Uterus (tissue), 2 donors: ENCODE measurements around the gene ASB17.

Experiments
- POLR2A ChIP-seq, 2 donors: fragments of 450-650 bp; IDR thresholded peaks; one replicate each; pipeline ENCODE4 v1.6.1; 2016; ENCODE audit warnings: antibody characterized with exemption in 2 of 2, mild to moderate bottlenecking in 1 of 2, moderate library complexity in 1 of 2
- TF ChIP-seq, protein P1 (sequence below), 4 experiments: fragments of 200-600 bp in 2 of 4; fragments of 450-650 bp in 2 of 4; sonication (generic) in 2 of 4; IDR thresholded peaks; one replicate each; pipeline ENCODE4 v1.5.1; 2016 to 2019; ENCODE audit warnings: antibody characterized with exemption in 4 of 4, mild to moderate bottlenecking in 2 of 4, moderate library complexity in 1 of 4

DNA sequence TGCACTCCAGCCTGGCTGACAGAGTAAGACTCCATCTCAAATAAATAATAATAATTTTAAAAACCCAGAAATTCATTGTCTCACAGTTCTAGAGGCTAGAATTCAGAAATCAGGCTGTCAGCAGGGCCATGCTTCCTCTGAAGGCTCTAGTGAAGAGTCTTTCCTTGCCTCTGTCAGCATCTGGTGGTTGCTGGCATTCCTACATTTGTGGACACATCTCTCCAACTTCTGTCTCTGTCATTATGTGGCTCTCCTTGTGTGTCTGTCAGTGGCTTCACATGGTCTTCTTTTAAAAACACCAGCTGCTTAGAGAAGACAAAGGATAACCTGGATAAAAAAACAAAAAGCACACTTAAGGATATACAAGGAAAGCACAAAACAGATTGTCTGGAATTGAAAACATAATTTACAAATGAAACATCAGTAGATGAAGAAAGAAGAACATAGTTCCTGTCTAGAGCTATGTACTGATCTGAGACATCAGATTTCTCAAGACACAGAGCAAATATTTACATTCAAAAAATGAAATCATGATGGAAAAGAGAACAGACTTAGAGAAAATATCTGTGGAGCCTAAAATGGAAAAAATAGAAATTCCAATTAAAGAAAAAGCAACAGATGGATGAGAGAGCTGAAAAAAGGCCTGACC, 32.7 kb upstream of the ASB17 start:
- no peak for TF ChIP-seq POLR2A (IDR thresholded peaks at IDR 0.05)
- TF ChIP-seq, protein P1, sequence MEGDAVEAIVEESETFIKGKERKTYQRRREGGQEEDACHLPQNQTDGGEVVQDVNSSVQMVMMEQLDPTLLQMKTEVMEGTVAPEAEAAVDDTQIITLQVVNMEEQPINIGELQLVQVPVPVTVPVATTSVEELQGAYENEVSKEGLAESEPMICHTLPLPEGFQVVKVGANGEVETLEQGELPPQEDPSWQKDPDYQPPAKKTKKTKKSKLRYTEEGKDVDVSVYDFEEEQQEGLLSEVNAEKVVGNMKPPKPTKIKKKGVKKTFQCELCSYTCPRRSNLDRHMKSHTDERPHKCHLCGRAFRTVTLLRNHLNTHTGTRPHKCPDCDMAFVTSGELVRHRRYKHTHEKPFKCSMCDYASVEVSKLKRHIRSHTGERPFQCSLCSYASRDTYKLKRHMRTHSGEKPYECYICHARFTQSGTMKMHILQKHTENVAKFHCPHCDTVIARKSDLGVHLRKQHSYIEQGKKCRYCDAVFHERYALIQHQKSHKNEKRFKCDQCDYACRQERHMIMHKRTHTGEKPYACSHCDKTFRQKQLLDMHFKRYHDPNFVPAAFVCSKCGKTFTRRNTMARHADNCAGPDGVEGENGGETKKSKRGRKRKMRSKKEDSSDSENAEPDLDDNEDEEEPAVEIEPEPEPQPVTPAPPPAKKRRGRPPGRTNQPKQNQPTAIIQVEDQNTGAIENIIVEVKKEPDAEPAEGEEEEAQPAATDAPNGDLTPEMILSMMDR (IDR thresholded peaks at IDR 0.05), result no peak
